Measurements from ENCODE around the gene FOXS1.

FOXS1 gene

GRCh38 chr20:31862157-31862470 lies 16.7 kb upstream of the FOXS1 start:
- DNase-seq, result no peak

- DNase-seq, result peak; percentile 90
Measured at GRCh38 chr20:31861385-31862156, 16.2 kb upstream of the FOXS1 start.

DNA sequence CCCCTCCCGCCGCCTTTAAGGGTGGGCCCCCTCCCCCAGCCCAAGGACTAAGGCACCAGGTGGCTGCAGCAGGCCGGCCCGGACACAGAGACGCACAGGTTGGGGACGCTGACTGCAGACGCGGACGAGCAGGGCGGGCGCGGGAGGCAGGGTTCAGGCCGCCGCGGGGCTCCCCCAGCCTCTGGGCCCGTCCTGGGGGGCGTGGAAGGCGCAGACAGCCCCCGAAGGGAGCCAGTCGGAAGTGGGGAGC lies 15.7 kb upstream of the FOXS1 start:
- no peak for DNase-seq

- DNase-seq, result no peak
Measured at GRCh38 chr20:31860390-31861134, 15.2 kb upstream of the FOXS1 start.

GRCh38 chr20:31859998-31860380 lies 14.6 kb upstream of the FOXS1 start:
- no peak for DNase-seq

GRCh38 chr20:31859266-31859997 lies 14.0 kb upstream of the FOXS1 start:
- DNase-seq, result no peak

DNA sequence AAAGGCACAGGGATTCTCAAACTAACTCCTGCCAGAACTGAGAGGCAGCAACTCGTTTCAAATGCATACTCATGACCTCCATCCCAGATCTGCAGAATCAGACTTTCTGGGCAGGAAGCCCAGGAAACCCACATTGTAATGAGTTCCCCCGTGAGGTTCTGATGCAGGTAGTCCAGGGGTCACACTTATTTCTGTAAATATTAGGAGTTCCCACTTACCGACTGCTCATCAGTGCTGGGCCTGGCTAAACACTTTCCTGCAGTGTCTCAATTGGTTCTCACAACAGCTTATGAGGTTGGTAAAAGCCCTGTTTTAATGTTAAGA lies 13.3 kb upstream of the FOXS1 start:
- no peak for DNase-seq

DNA sequence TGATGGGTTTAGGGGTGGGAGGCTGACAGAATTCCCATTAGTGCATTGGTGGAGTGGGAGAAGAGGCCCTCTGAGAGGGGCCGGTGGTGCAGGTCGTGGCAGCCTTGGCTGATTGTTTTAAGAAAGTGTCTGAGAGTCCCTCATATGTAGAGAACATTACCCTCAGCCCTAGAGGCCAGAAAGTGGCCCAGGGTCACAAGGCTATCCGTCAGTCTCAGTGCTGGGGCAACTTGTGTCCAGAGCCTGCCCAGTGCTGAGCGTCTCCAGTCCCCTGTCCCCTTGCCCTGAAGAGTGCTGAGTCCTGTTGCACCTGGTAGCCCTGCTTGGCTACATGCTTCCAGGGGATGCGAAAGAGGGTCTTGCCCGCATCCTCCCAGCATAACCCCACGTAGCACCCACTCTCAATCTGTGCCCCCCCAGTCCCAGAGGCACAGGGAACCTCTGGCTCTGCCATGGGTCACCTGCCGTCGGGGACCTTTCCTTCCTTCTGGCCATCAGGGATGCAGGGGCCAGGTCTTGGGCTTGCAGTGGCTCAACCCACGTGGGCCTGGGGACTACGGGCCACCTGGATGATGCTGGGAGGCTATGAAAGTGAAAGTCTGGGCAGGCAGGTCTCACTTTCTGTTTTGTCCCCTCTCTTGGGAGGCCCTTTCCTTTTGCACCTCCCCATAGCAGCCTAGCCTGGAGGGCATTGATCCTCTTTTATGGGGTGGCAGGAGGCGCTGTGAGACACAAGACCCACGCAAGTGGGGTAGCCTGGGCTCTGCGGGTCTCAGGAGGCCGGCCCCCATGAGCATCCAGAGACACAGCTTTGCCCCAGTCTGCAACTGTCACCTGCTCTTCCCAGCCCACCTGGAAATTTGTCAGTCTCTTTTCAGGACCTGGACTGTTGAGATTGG lies 12.7 kb upstream of the FOXS1 start:
- DNase-seq, result no peak

GRCh38 chr20:31856516-31856915 lies 11.1 kb upstream of the FOXS1 start:
- DNase-seq, result no peak

DNA sequence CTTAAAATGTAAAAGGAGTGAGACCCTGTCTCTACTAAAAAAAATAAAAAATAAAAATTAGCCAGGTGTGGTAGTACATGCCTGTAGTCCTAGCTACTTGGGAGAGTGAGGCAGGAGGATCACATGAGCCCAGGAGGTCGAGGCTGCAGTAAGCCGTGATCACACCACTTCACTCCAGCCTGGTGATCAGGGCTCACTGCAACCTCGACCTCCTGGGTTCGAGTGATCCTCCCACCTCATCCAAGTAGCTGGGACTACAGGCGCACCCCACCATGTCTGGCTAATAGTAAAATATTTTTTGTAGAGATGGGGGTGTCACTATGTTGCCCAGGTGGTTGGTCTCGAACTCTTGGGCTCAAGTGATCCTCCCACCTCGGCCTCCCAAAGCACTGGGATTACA lies 8.1 kb upstream of the FOXS1 start:
- DNase-seq, result no peak

DNA sequence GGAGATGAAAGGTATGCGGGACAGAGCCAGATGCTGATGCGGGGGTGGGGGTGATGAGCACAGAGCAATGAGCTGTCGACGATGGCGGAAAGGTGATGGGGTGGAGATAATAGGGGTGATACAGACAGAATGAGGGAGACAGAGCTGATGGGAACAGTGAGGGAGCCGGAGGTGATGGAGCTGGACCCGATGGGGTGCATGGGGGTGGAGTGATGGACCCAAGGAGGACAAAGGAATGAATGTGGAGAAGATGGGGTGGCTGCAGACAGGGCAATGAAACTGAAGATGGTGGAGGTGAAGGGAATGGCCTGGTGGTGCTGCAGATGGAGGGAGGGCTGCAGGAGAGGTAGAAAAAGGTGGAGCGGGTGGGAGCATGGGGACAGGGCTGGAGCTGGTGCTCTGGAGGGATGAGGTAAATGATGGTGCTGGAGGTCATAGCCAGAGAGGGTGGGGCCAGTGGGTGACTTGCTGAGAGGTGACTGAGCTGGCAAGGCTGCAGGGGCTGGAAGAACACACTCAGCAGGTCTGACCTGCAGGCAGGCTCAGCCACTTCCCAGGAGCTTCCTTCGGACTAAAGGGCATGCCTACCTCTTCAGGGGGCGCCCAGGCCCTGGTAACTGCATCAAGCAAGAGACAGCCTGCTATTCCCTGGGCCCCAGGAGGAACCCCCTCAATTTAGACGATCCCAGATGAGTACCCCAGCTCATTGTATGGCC lies 6.0 kb upstream of the FOXS1 start:
- no peak for DNase-seq

DNA sequence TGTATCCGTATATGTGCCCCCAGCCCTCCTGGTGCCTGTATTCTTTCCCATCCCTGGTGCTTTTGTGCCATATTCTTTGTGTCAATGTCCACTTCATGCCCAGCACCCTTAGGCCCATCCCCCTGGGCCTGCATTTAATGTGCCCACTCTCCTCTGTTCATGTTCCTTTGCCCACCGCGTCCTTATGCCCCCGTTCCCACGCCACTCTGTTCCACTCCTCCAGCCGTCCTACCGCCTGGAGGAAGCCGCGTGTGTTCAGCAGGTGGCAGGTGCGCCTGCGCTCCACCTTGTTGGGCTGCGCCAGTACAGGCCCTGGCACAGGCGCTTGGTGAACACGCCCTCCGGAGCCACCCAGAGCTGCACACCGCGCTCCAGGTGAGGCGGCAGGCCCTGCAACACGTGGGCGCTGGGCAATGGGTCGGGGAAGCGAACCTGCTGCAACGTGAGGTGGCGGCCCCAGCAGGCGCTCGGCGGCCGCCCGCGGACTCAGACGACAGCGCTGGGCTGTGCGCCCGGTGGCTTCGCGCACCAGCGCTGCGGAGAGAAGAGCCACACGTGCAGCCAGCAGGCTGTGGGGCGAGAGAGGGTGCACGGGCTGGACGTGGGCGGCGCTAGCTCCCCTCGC lies 4.0 kb upstream of the FOXS1 start:
- DNase-seq, result no peak

- no peak for DNase-seq
Measured at GRCh38 chr20:31848088-31848999, 2.9 kb upstream of the FOXS1 start.

- no peak for DNase-seq
Measured at GRCh38 chr20:31846793-31847138, 1.4 kb upstream of the FOXS1 start.

GRCh38 chr20:31844737-31845299 lies 586 bp downstream of the FOXS1 start:
- DNase-seq, result no peak

- DNase-seq, result no peak
Measured at GRCh38 chr20:31843881-31844280, 1.5 kb downstream of the FOXS1 start.

DNA sequence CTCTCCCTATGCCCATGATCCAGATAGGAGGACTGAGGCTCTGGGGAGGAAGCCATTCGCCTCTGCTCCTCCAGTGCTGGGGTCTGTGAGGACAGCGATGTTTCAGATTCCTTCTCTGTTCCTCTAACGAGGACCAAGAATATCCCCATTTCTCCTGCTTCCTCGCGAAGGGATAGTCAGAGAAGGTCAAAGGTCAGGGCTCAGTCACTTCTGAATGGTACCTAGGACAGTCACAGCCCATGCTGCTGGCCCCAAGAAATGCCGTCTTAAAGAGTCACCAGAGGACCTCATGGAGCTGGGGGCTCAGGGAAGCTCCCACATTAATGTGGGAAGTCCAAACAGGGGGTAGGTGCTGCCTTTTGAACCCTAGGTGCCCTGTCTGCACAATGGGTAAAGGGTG lies 2.1 kb downstream of the FOXS1 start:
- DNase-seq, result no peak

- peak; percentile 79 for DNase-seq
Measured at GRCh38 chr20:31842471-31843157, 2.8 kb downstream of the FOXS1 start.

DNA sequence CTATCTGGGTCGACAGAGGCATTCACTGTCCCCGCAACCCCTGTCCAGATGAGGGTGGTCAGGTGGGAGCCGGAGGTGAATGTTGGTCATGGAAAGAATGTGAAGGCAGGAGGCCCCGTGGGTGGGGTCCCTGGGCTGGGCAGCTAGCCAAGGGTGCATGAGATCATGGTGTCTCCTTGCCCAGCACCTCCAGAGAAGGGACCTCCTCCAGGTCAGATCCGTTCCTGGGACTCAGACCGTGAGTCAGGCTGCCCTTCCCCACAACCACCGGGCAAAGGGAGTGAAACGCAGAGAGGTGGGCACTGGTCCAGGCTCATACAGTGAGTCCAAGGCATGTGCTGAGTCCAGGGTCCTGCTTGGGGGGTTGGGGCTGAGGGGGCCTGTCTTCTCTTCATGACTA lies 3.5 kb downstream of the FOXS1 start:
- no peak for DNase-seq
